CD4-positive, alpha-beta T cell treated with Interleukin-10 for 1 hour (primary cell): ENCODE measurements around the gene MTUS2.

Experiments
- DNase-seq: peaks from one replicate; pipeline ENCODE4 v3.0.0-alpha.2; 2020

MTUS2 gene

GRCh38 chr13:29266756-29267733 lies 446.9 kb downstream of the MTUS2 start:
- no peak for DNase-seq

GRCh38 chr13:29270271-29270985 lies 450.3 kb downstream of the MTUS2 start:
- no peak for DNase-seq

GRCh38 chr13:29271606-29272005 lies 451.5 kb downstream of the MTUS2 start:
- no peak for DNase-seq

GRCh38 chr13:29279356-29280254 lies 459.5 kb downstream of the MTUS2 start:
- no peak for DNase-seq

- no peak for DNase-seq
Measured at GRCh38 chr13:29281932-29282495, 461.9 kb downstream of the MTUS2 start.

GRCh38 chr13:29284726-29285125 lies 464.6 kb downstream of the MTUS2 start:
- no peak for DNase-seq

GRCh38 chr13:29287237-29287636 lies 467.1 kb downstream of the MTUS2 start:
- no peak for DNase-seq

GRCh38 chr13:29292045-29292444 lies 471.9 kb downstream of the MTUS2 start:
- no peak for DNase-seq

- no peak for DNase-seq
Measured at GRCh38 chr13:29294821-29295220, 474.7 kb downstream of the MTUS2 start.

GRCh38 chr13:29301027-29301426 lies 480.9 kb downstream of the MTUS2 start:
- no peak for DNase-seq

- DNase-seq, result no peak
Measured at GRCh38 chr13:29304148-29304547, 484.0 kb downstream of the MTUS2 start.

- no peak for DNase-seq
Measured at GRCh38 chr13:29310806-29311205, 490.7 kb downstream of the MTUS2 start.

GRCh38 chr13:29315847-29316246 lies 495.7 kb downstream of the MTUS2 start:
- no peak for DNase-seq

- DNase-seq, result no peak
Measured at GRCh38 chr13:29317828-29318227, 497.7 kb downstream of the MTUS2 start.

GRCh38 chr13:29318741-29319140 lies 498.6 kb downstream of the MTUS2 start:
- DNase-seq, result no peak

- no peak for DNase-seq
Measured at GRCh38 chr13:29319451-29319850, 499.3 kb downstream of the MTUS2 start.

GRCh38 chr13:29323954-29324353 lies 503.8 kb downstream of the MTUS2 start:
- DNase-seq, result no peak

- no peak for DNase-seq
Measured at GRCh38 chr13:29324601-29325000, 504.5 kb downstream of the MTUS2 start.

GRCh38 chr13:29328501-29328900 lies 508.4 kb downstream of the MTUS2 start:
- no peak for DNase-seq

- DNase-seq, result no peak
Measured at GRCh38 chr13:29336356-29336755, 516.2 kb downstream of the MTUS2 start.

GRCh38 chr13:29339386-29340272 lies 519.5 kb downstream of the MTUS2 start:
- DNase-seq, result no peak
